ENCODE measurements around the gene CDC42SE2. TPM values are rescaled to one million over a fixed set of nuclear protein-coding genes. Genes with fewer than 3 reads are reported as not detected.
"Not testable (repeated sequence)": the region's sequence is repeated elsewhere in the genome, so short reads cannot be mapped to it uniquely, and the experiment has no call there.

CDC42SE2 gene
- total RNA-seq, 6 experiments from 2014 or later: 10.3 to 19.8 (median 15.0) TPM

GRCh38 chr5:131270809-131271208, 7.0 kb downstream of the CDC42SE2 start:
- intact Hi-C loops (cut with DNase I): no loop called here
- DNase-seq (no peak), ATAC-seq (no peak)
- Histone ChIP-seq H3K9me3 (no peaks in the 10 kb centered on the region), H3K27me3 (no peaks in the 10 kb centered on the region), H3K4me1 (peaks cover 0 to 6% (median 0%) of the 10 kb centered on the region in 4 donors), H3K36me3 (no peaks in the 10 kb centered on the region), H3K27ac (no peak overlapping the region), H3K4me3 (no peak overlapping the region)
- TF ChIP-seq POLR2A (IDR thresholded peaks at IDR 0.05) (no peak), CTCF (IDR thresholded peaks at IDR 0.05) (no peak)
- WGBS (ENCODE audit: insufficient coverage, low coverage, low lambda C conversion rate, missing lambda C conversion rate): 64% methylated on average over 2 of the region's 2 CpGs

- H3K4me3 ChIP-seq; DNase-seq; ATAC-seq; H3K9me3 ChIP-seq; H3K27me3 ChIP-seq; H3K27ac ChIP-seq; intact Hi-C loops (cut with DNase I); H3K4me1 ChIP-seq; H3K36me3 ChIP-seq: not testable (repeated sequence)
- 79% methylated on average over 8 of the region's 8 CpGs for WGBS (ENCODE audit: insufficient coverage, low coverage, low lambda C conversion rate, missing lambda C conversion rate)
Observed at GRCh38 chr5:131271888-131272287, 8.0 kb downstream of the CDC42SE2 start.

- H3K27me3 ChIP-seq: no peaks in the 10 kb centered on the region
- peaks cover 0 to 3% (median 0%) of the 10 kb centered on the region in 4 donors for H3K4me1 ChIP-seq
- intact Hi-C loops (cut with DNase I): no loop called here
- no peak overlapping the region for H3K4me3 ChIP-seq
- no peaks in the 10 kb centered on the region for H3K36me3 ChIP-seq
- WGBS (ENCODE audit: insufficient coverage, low coverage, low lambda C conversion rate, missing lambda C conversion rate): 45% methylated on average over 5 of the region's 5 CpGs
- DNase-seq: no peak
- TF ChIP-seq CTCF (IDR thresholded peaks at IDR 0.05) (no peak), POLR2A (IDR thresholded peaks at IDR 0.05) (no peak)
- H3K27ac ChIP-seq: no peak overlapping the region
- no peak for ATAC-seq
- no peaks in the 10 kb centered on the region for H3K9me3 ChIP-seq
Observed at GRCh38 chr5:131272307-131272706, 8.5 kb downstream of the CDC42SE2 start.

GRCh38 chr5:131272724-131273123, 8.9 kb downstream of the CDC42SE2 start:
- no peak for DNase-seq
- no peak for TF ChIP-seq CTCF (IDR thresholded peaks at IDR 0.05)
- no peak for TF ChIP-seq POLR2A (IDR thresholded peaks at IDR 0.05)
- Histone ChIP-seq H3K9me3 (no peaks in the 10 kb centered on the region), H3K4me1 (peaks cover 0 to 5% (median 0%) of the 10 kb centered on the region in 4 donors), H3K27ac (no peak overlapping the region), H3K36me3 (no peaks in the 10 kb centered on the region), H3K27me3 (no peaks in the 10 kb centered on the region), H3K4me3 (no peak overlapping the region)
- WGBS (ENCODE audit: insufficient coverage, low coverage, low lambda C conversion rate, missing lambda C conversion rate): 49% methylated on average over 2 of the region's 2 CpGs
- intact Hi-C loops (cut with DNase I): no loop called here
- no peak for ATAC-seq

GRCh38 chr5:131274326-131275063, 10.6 kb downstream of the CDC42SE2 start:
- WGBS (ENCODE audit: insufficient coverage, low coverage, low lambda C conversion rate, missing lambda C conversion rate): 73% methylated on average over 6 of the region's 6 CpGs
- intact Hi-C loops (cut with DNase I): no loop called here
- ATAC-seq (no peak), DNase-seq (no peak)
- Histone ChIP-seq H3K4me1 (peaks cover 0 to 14% (median 0%) of the 10 kb centered on the region in 4 donors), H3K36me3 (no peaks in the 10 kb centered on the region), H3K4me3 (no peak overlapping the region), H3K27me3 (no peaks in the 10 kb centered on the region), H3K9me3 (no peaks in the 10 kb centered on the region), H3K27ac (no peak overlapping the region)
- TF ChIP-seq POLR2A (IDR thresholded peaks at IDR 0.05) (no peak), CTCF (IDR thresholded peaks at IDR 0.05) (no peak)

All from right lobe of liver (tissue), 6 donors.